Kidney tubule cell (primary cell): ENCODE results near the gene ITPRIP.
A peak's percentile ranks its signal among the peaks of the same experiment; 100 is the strongest.

Source experiments
- DNase-seq: peaks from one replicate; pipeline ENCODE4 v3.0.0-alpha.2; 2018; ENCODE audit warnings: low spot score

ITPRIP gene

DNA sequence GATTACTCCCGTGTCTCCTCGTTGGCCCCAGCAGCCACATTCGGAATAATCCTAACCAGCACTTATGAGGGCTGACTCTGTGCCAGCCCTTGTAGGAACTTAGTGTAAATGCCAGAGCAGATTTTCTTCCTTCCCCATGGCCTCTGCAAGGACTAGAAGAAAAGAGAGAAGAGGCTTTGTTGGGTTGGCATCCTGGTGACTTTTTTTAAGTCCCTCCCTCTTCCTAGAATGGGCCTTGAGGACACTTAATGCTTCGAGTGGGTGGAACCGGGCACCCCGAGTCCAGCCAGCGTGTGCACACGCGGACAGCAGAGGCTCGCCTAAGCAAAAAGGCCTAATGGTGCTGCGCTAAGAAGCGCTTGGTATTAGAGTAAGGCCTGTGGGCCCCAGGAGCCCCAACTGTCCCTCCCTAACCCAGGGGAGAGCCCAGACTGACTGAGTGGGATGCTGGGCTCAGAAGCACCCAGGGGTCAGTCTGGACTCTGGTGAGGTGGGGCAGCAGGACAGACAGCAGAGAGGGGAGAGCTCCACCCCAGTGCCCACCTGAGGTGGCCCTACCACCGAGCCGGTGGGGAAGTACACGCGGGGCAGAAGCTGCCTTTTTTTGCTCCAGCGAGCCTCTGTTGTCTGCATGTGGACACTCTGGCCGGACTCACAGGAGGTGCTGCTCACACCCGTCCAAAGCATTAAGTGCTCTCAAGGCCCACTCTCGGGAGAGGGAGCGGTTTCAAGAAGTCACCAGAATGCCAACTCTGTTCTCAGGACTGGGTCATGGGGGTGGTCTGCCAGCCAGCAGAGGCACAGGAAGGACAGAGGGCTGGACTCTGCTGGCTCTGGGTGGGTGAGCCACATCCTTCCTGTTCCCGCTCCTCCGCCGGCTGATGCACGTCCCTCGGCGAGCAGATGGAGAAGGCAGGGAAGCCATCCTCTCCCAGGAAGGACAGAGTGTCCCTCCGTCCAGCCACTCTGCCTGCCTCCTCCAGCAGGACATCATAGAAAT is 12.5 kb downstream of the ITPRIP start:
- no peak for DNase-seq

- no peak for DNase-seq
Measured at GRCh38 chr10:104324931-104325330, 13.3 kb downstream of the ITPRIP start.

DNA sequence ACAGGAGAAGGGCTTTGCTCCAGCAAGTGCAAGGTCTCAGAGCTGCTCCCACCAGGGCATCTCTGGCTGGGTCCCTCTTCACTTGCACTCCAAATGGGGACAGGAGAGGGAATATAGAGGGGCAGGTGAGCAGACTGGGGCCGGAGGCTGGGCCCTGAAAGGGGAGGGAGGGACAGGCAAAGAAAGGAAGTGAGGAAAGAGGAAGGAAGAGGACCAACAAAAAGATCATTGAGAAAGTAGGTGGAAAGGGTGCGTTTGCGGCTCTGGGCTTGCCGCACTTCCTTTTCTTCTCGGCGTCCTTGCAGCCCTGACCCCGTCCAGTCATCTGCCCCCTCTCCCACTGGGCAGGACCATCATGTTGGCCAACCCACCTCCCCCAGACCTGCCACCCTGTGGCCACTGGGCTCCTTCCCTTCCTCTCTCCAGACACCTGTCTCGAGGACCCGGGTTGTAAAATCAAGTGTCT is 14.0 kb downstream of the ITPRIP start:
- DNase-seq, result no peak

DNA sequence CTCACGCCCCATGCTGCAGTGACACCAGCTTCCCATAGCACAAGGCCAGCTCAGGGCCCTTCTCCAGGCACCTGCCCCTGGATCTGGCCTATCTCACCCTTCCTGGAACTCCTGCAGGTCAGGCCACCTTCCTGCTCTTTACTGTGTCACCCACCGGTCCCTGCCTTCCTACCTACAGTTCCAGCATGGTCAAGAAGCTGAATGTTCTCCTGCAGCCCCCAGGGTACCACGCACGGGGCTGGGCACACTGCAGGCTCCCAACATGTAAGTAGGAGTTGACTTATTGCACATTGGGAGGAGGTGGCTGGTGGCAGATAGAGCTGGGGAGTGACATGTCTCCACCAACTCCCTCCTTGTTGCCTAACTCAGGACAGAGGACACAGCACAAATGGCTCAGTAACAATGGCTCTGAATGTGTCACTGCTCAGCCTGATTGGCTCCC is 14.5 kb downstream of the ITPRIP start:
- no peak for DNase-seq

- no peak for DNase-seq
Measured at GRCh38 chr10:104323085-104323484, 15.2 kb downstream of the ITPRIP start.

- no peak for DNase-seq
Measured at GRCh38 chr10:104322416-104322782, 15.9 kb downstream of the ITPRIP start.

- no peak for DNase-seq
Measured at GRCh38 chr10:104321725-104322415, 16.4 kb downstream of the ITPRIP start.

DNA sequence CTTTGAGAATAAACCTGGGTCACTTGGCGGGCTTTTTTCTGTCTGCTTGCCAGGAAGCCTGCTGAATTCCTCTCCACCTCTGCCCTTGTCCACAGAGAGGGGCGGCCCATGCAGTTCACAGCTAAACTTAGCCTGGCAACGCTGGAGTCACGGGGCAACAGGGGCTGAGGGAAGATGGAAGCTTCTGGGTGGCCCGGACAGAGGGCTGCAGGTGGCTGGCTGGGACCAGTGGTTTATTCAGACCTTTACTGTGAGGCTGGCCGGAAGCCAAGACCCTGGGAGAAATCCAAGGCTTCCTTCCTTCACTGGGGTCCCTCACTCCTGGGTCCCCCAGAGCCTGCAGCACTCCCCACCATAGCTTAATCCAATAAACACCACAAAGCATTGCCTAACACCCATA is 17.0 kb downstream of the ITPRIP start:
- no peak for DNase-seq

DNA sequence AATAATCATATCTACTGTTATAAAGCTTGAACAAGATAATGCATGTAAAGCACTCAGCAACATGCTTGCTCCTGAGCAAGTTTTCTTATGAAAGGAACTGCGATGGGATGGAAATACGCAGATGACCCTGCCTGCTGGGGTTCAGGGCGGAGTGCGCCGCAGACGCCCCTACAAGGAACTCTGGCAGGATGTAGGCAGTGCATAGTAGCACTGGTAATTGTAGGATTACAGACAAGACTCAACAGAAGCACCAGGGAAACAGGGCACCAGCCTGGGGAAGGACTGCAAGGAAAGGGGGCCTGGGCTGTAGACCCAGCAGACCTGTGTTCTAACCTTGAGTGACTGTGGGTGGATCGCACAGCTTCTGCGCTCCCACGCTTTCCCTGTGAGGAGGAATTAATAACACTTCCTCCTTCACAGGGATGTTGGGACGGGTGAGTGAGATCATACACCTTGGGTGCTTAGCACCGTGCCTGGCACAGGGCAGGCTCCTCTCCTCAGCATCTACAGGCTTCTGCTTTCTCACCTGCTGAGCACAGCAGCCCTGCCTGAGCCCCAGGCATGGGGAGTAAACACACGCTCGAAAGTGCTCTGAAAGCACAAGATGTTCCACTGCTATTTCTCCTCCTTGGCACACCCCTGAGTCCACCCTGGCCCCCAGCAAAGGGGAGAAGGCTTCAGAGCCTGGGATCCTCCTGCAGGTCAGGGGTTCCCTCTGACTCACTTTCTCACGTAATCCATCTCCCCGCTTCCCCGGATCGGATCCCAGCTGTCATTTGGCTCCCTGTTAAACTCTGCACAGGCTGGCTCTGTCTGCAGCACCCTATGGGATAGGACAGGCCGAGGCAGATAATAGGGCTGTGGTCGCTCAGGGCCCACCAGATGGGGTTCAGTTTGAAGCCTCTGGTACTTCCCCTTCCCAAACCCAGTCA is 19.2 kb downstream of the ITPRIP start:
- DNase-seq, result no peak

- no peak for DNase-seq
Measured at GRCh38 chr10:104318326-104318725, 19.9 kb downstream of the ITPRIP start.

GRCh38 chr10:104317726-104318299 is 20.5 kb downstream of the ITPRIP start:
- DNase-seq, result peak; percentile 51

DNA sequence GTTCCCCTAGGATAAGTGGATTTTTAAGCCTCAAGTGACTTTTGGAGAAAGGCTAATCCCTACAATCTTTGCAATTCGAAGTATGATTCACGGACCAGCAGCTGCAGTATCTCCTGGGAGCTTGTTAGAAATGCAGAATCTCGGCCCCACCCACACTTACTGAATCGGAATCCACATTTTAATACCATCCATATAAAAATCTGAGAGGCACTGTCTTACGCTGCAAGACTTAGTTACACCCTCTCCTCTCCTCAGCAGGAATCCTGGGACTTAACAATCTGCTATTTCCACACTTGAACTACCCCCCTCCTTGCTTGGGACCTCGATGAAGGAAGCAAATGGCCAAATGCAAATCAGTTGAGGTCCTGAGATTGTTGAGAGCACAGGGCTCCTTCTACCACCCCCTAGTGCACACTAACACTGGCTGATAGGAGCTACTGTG is 21.0 kb downstream of the ITPRIP start:
- DNase-seq, result no peak

DNA sequence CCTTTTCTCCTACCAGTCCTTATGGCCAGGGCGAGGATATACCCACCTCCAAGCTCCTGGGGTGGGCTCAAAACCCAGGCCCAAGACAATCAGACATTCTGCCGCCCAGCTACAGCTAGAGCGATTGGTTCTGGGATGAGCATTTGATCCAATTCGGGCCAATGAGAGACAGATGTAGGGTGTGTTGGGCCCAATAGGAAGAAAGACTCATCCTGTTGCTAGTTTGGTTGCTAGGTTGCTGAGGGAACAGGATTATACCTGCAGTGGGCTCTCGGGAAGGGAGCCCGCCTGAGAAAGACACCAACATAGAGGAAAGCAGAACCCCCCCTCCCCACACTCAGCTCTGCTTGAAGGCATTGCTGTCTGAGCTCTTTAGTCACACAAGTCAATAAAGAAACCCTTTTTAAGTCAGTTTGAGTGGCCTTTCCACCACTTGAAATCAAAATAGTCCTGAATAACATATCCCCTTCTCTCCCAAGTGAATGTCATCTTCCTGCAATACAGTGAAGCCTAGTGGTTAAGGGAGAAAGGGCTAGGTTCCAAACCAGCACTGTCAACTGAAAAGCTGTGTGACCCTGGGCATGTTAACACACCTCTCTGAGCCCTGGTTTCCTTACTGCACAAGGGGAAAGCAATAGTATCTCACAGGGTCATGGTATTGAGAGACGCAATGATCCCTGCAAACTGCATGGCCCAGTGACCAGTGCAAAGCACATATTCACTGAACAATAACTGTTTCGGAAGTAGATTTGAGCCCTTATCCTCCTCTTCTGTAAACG is 21.8 kb downstream of the ITPRIP start:
- no peak for DNase-seq

DNA sequence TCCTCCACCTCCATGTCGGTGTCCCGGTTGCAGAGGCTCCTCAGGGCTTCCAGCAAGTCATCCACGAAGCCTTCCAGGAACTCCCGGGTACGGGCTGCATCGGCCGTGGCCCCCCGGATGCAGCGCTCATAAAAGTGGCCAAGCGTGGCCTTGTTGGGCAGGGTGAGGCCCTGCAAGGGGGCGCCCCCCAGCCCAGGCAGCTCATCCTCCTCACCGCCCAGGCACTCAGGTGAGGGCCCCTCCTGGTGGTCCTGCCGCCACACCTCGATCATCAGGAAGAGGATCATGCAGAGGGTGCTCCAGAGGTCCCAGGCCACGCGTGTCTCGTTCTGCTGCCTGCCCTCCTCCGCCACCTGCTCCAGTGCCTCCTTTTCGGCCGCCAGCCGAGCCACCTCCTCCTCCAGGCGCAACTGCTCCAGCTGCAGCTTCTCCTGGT is 22.8 kb downstream of the ITPRIP start:
- no peak for DNase-seq

- DNase-seq, result no peak
Measured at GRCh38 chr10:104314591-104315485, 23.4 kb downstream of the ITPRIP start.

- DNase-seq, result no peak
Measured at GRCh38 chr10:104311184-104311720, 27.0 kb downstream of the ITPRIP start.

DNA sequence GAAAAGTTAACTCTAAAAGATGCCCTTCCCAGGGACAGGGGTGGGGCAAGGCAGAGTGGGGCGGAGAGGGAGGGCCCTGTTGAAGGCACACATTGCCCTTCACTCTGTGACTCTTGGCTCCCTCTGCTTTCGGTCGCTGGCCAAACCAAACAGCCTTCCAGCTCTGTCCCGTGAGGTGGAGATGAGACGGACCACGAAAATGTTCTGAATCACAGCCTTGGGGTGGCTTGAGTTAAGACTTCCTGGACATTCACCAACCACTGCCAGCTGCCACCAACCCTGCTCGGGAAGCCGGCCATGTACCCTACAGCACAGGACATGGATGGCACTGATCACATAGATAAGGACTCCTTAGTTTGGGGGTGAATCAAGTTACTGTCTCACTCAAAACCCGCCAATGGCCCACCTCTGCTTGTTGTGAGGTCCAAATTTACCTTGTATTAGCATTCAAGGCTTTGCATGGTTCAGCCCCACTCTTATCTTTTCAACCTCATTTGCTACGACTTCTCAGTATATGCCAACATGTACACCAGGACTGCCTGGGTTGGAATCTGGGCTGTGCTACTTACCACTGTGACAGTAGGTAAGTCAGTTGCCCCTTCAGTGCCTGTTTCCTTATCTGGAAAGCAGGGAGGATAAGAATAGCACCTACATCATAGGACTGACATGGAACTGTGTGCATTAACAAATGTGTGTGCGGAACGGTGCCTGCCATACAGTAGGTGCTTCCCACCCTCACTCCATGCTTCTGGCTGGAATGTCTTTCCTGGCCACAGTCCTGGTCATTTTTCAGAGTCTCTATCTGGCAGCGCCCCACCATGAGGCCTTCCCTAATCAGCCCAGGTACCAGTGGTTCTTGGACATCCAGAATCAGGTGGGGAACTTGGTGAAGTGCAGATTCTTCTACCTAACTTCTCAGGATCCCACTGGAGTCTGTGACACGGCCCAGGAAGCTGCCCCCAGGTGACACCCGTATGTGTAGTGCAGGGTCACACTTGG is 28.0 kb downstream of the ITPRIP start:
- peak; percentile 78 for DNase-seq

- no peak for DNase-seq
Measured at GRCh38 chr10:104308439-104308903, 29.8 kb downstream of the ITPRIP start.
